Measurements from ENCODE around the gene ZNF576. TPM values are rescaled to one million over a fixed set of nuclear protein-coding genes. Genes with fewer than 3 reads are reported as not detected.

ZNF576 gene
- total RNA-seq, 4 donors from 2014 or later = 4.2 to 16.8 (median 10.0) TPM

DNA sequence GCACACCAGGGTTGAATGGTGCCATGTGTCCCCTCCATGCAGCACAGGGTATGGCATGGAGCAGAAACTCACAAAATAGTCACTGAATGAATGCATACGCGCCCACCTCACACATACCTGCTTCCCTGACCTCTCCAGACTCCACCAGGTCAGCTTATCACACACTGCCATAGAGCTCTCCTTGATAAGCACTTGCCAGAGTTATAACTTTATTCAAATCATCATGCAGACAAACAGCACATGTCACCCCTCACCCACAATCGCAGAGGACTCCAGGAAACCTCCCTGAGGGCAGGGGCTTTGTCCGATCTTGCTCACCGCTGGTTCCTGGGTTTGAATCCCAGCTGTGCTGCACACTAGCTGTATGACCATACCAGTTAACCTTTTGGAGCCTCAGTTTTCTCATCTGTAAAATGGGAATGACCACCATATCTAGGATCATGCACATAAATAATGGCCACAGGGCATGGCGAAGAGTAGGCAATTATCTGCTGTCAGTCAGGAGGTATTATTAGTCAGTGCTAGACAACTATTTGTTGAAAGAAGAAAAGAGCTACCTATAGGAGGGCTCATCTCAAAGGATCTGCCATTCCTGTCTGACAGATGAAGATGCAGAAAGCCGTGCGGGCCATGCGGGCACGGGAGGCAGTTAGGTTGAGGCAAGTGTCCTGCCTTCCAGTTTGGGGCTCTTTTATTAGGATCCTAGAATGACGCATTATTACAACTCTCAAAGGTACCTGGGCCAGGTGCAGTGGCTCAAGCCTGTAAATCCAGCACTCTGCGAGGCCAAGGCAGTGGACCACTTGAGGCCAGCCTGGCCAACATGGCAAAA, 35.0 kb upstream of the ZNF576 start:
- H3K27me3 ChIP-seq = no peaks in the 10 kb centered on the region
- DNase-seq = no peak
- peaks cover 5 to 59% (median 6%) of the 10 kb centered on the region in 3 donors for H3K36me3 ChIP-seq
- TF ChIP-seq POLR2A (IDR thresholded peaks at IDR 0.05) = no peak
- TF ChIP-seq CTCF (IDR thresholded peaks at IDR 0.05) = no peak
- no peaks in the 10 kb centered on the region for H3K9me3 ChIP-seq
- WGBS, 2 donors = 95 to 98% methylated on average over 12 of the region's 12 CpGs
- no peak overlapping the region for H3K27ac ChIP-seq
- H3K4me1 ChIP-seq = peaks cover 5 to 12% (median 5%) of the 10 kb centered on the region in 3 donors
- intact Hi-C loops (cut with DNase I) = no loop called here
- no peak overlapping the region for H3K4me3 ChIP-seq

DNA sequence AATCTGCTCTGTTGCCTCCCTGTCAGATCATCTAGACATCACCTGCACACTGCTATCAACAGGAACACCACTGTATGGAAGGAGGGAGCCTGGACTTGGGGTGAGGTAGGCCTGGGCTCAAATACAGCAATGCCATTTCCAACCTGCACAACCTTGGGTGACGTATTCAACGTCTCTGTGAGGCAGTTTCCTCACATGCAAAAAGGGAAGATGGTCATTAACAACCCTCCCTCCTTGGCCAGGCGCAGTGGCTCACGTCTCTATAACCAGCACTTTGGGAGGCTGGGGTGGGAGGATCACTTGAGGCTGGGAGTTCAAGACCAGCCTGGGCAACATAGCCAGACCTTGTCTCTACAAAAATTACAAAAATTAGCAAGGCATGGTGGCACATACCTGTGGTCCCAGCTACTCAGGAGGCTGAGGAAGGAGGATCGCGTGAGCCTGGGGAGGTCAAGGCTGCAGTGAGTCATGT, 34.1 kb upstream of the ZNF576 start:
- no peaks in the 10 kb centered on the region for H3K9me3 ChIP-seq
- no peak overlapping the region for H3K4me3 ChIP-seq
- no peaks in the 10 kb centered on the region for H3K27me3 ChIP-seq
- H3K27ac ChIP-seq = peak overlapping the region; percentile 31 to 82 (median 54)
- 71 to 73% methylated on average over 3 to 6 of the region's 6 CpGs for WGBS, 2 donors
- no peak for DNase-seq
- TF ChIP-seq POLR2A (IDR thresholded peaks at IDR 0.05) (no peak), CTCF (IDR thresholded peaks at IDR 0.05) (no peak)
- peaks cover 5 to 12% (median 5%) of the 10 kb centered on the region in 3 donors for H3K4me1 ChIP-seq
- intact Hi-C loops (cut with DNase I) = no loop called here
- peaks cover 5 to 50% (median 6%) of the 10 kb centered on the region in 3 donors for H3K36me3 ChIP-seq

- no peak for TF ChIP-seq CTCF (IDR thresholded peaks at IDR 0.05)
- no peak for TF ChIP-seq POLR2A (IDR thresholded peaks at IDR 0.05)
- intact Hi-C loops (cut with DNase I) = no loop called here
Observed at GRCh38 chr19:43562698-43563241, 33.6 kb upstream of the ZNF576 start.

DNA sequence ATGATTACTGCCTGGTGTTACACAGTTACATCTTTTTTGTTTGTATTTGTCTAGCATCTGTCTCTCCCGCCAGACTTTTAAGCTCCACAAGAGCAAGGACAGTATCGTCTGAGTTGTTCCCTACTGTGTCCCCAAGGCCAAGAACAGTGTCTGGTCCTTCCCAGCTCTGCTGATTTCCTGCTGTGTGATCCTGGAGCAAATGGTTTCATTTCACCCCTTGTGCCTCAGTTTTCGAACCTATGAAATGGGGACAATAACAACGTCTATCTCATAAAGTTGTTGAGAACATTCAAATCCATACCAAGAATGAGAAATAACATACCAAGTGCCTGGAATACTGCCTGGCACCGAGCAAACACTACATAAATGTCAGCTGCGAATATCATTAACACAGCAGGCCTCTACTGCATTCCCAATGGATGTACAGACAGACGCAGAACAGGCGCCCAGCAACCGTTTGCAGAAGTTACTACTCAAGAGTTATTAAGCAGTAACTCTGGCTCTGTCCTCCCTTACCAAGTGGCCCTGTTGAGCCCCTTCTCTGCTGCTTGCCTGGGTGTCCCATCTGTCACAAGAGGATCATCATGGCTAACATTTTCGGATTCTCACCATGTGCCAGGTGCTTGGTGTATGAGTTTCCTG, 32.5 kb upstream of the ZNF576 start:
- no peak overlapping the region for H3K4me3 ChIP-seq
- peak overlapping the region in 1 of 4 donors; percentile 82 for H3K27ac ChIP-seq
- no peaks in the 10 kb centered on the region for H3K27me3 ChIP-seq
- no peak for DNase-seq
- WGBS, 2 donors = 88 to 93% methylated on average over 9 to 10 of the region's 10 CpGs
- peaks cover 5 to 12% (median 5%) of the 10 kb centered on the region in 3 donors for H3K4me1 ChIP-seq
- TF ChIP-seq POLR2A (IDR thresholded peaks at IDR 0.05) = no peak
- TF ChIP-seq CTCF (IDR thresholded peaks at IDR 0.05) = no peak
- intact Hi-C loops (cut with DNase I) = no loop called here
- H3K36me3 ChIP-seq = peaks cover 0 to 34% (median 5%) of the 10 kb centered on the region in 3 donors
- H3K9me3 ChIP-seq = no peaks in the 10 kb centered on the region

More at GRCh38 chr19:43562698-43563241, 33.6 kb upstream of the ZNF576 start:
- peak overlapping the region; percentile 49 to 82 (median 70) for H3K27ac ChIP-seq
- H3K27me3 ChIP-seq = no peaks in the 10 kb centered on the region
- 54 to 56% methylated on average over 9 to 12 of the region's 14 CpGs for WGBS, 2 donors
- H3K4me1 ChIP-seq = peaks cover 5 to 12% (median 5%) of the 10 kb centered on the region in 3 donors
- no peaks in the 10 kb centered on the region for H3K9me3 ChIP-seq
- DNase-seq = no peak
- H3K36me3 ChIP-seq = peaks cover 5 to 46% (median 6%) of the 10 kb centered on the region in 3 donors
- H3K4me3 ChIP-seq = no peak overlapping the region

Data from esophagus squamous epithelium (tissue), 5 donors.